OCI-LY3 (cell line): ENCODE data around the gene AGBL5.

Source experiments
- H2AFZ ChIP-seq: fragments of 200-600, 300-600 bp; shearing (Covaris generic); 2 replicates; pipeline ENCODE4 v1.6.0; 2014; ENCODE audit warnings: antibody characterized with exemption, low read depth, low read length
- H3K27ac ChIP-seq: fragments of 200-600, 300-600 bp; sonication (generic); 2 replicates; pipeline ENCODE4 v1.5.1; 2014; ENCODE audit warnings: mild to moderate bottlenecking, low read length, moderate library complexity, mixed read lengths
- H3K27me3 ChIP-seq: fragments of 200-600, 300-600 bp; sonication (generic); 2 replicates; pipeline ENCODE4 v1.6.1; 2014; ENCODE audit warnings: low read depth, low read length, mixed read lengths
- H3K36me3 ChIP-seq: fragments of 200-600, 300-600 bp; sonication (generic); replicated peaks from 2 replicates; pipeline ENCODE3; 2014; ENCODE audit warnings: low read depth, low read length, mixed read lengths
- H3K4me1 ChIP-seq: fragments of 300-600, 200-600 bp; sonication (generic); 2 replicates; pipeline ENCODE4 v1.6.1; 2014; ENCODE audit warnings: low read length, mixed read lengths
- H3K4me2 ChIP-seq: fragments of 200-600, 300-600 bp; sonication (generic); 2 replicates; pipeline ENCODE4 v1.6.1; 2014; ENCODE audit warnings: low read length, mixed read lengths
- H3K4me3 ChIP-seq: fragments of 300-600, 200-600 bp; sonication (generic); 2 replicates; pipeline ENCODE4 v1.5.1; 2014; ENCODE audit warnings: antibody characterized with exemption, mild to moderate bottlenecking, low read length, moderate library complexity
- H3K79me2 ChIP-seq: fragments of 300-600, 200-600 bp; shearing (Covaris generic); 2 replicates; pipeline ENCODE4 v1.6.1; 2014; ENCODE audit warnings: mild to moderate bottlenecking, low read length, mixed read lengths
- H3K9ac ChIP-seq: fragments of 300-600, 200-600 bp; shearing (Covaris generic); 2 replicates; pipeline ENCODE4 v1.6.0; 2014; ENCODE audit warnings: mild to moderate bottlenecking, low read length, moderate library complexity
- H3K9me3 ChIP-seq: fragments of 200-600, 300-600 bp; shearing (Covaris generic); 2 replicates; pipeline ENCODE4 v1.6.1; 2014; ENCODE audit warnings: low read length, mixed read lengths; ENCODE audit not compliant: insufficient read depth
- H4K20me1 ChIP-seq: fragments of 200-600, 300-600 bp; sonication (generic); 2 replicates; pipeline ENCODE4 v1.6.1; 2016; ENCODE audit warnings: low read length, mixed read lengths; ENCODE audit not compliant: insufficient read depth
- CTCF ChIP-seq: fragments of 200-600, 300-600 bp; sonication (generic); IDR thresholded peaks from 2 replicates; pipeline ENCODE4 v1.5.1; 2014; ENCODE audit warnings: antibody characterized with exemption, low read length, low read depth
- EZH2phosphoT487 ChIP-seq: fragments of 200-600 bp; shearing (Covaris generic); IDR thresholded peaks from 2 replicates; pipeline ENCODE4 v1.6.1; 2018; ENCODE audit warnings: antibody characterized with exemption, mixed run types, low read depth

The AGBL5 gene

DNA sequence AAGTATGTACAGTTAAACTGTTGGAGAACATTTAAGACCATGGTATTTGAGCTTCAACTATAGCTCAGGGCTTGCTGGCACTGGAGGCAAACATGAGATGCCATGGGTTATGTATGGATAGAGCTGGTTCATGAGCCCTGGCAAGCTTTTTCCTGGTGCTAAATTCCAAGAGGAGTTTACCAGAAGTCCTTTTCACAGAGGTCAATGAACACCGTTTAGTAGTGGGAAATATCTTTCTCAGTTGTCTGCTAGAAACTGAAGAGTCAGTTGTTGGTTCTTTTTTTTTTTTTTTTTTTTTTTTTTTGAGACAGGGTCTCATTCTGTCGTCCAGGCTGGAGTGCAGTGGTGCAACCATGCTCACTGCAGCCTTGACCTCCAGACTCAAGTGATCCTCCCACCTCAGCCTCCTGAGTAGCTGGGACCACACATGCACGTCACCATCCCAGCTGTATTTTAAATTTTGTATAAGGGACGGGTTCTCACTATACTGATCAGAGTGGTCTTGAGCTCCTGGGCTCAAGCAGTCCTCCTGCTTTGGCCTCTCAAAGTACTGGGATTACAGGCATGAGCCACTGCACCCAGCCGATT lies 36.4 kb downstream of the AGBL5 start:
- Histone ChIP-seq H2AFZ (no peak overlapping the region), H3K79me2 (no peaks in the 10 kb centered on the region), H3K9ac (no peak overlapping the region), H3K4me2 (peak overlapping the region; percentile 84; the same call in 1 of the 2 replicates), H3K4me3 (no peak overlapping the region), H4K20me1 (no peaks in the 10 kb centered on the region), H3K4me1 (peaks cover 8% of the 10 kb centered on the region), H3K27me3 (no peaks in the 10 kb centered on the region), H3K9me3 (no peaks in the 10 kb centered on the region), H3K27ac (no peak overlapping the region), H3K36me3 (no peaks in the 10 kb centered on the region)
- no peak for TF ChIP-seq EZH2phosphoT487
- no peak for TF ChIP-seq CTCF

- Histone ChIP-seq H3K4me2 (no peak overlapping the region), H3K27me3 (no peaks in the 10 kb centered on the region), H3K79me2 (no peaks in the 10 kb centered on the region), H3K36me3 (no peaks in the 10 kb centered on the region), H3K4me3 (no peak overlapping the region), H3K27ac (no peak overlapping the region), H3K9ac (no peak overlapping the region), H4K20me1 (no peaks in the 10 kb centered on the region), H3K9me3 (no peaks in the 10 kb centered on the region), H2AFZ (no peak overlapping the region), H3K4me1 (peaks cover 8% of the 10 kb centered on the region)
- TF ChIP-seq CTCF (no peak), EZH2phosphoT487 (no peak)
Measured at GRCh38 chr2:27088634-27089033, 37.2 kb downstream of the AGBL5 start.

GRCh38 chr2:27089111-27089954 lies 37.9 kb downstream of the AGBL5 start:
- Histone ChIP-seq H3K79me2 (no peaks in the 10 kb centered on the region), H3K36me3 (no peaks in the 10 kb centered on the region), H3K9me3 (no peaks in the 10 kb centered on the region), H4K20me1 (no peaks in the 10 kb centered on the region), H3K9ac (no peak overlapping the region), H3K4me1 (peaks cover 8% of the 10 kb centered on the region), H3K4me2 (no peak overlapping the region), H3K4me3 (no peak overlapping the region), H3K27ac (no peak overlapping the region), H2AFZ (no peak overlapping the region), H3K27me3 (no peaks in the 10 kb centered on the region)
- TF ChIP-seq EZH2phosphoT487 (no peak), CTCF (no peak)
